SK-N-SH treated with all-trans-retinoic acid at 6 μM for 48 hours (cell line): ENCODE measurements around the gene CD300LB.

Experiments used
- ATAC-seq: fragments of 200-7000 bp; cut with Tn5 transposase; 3 replicates; pipeline ENCODE4 v1.9.1; 2020; ENCODE audit warnings: mild to moderate bottlenecking, moderate library complexity
- ARNTL ChIP-seq: fragments of 450-650 bp; formaldehyde crosslinking; IDR thresholded peaks from 2 replicates; pipeline ENCODE4 v1.5.0; 2020; ENCODE audit warnings: low read depth, mild to moderate bottlenecking, moderate library complexity, borderline replicate concordance
- BACH2 ChIP-seq: fragments of 250-450 bp; sonication (Bioruptor Pico); IDR thresholded peaks from 2 replicates; pipeline ENCODE4 v1.9.0; 2021; ENCODE audit warnings: mild to moderate bottlenecking, borderline replicate concordance
- ESRRG ChIP-seq: fragments of 250-450 bp; sonication (Bioruptor Pico); IDR thresholded peaks from 2 replicates; pipeline ENCODE4 v1.6.1; 2021; ENCODE audit warnings: mild to moderate bottlenecking
- GLIS3 ChIP-seq: fragments of 250-450 bp; sonication (Bioruptor Pico); IDR thresholded peaks from 2 replicates; pipeline ENCODE4 v1.5.0; 2020; ENCODE audit warnings: mild to moderate bottlenecking, moderate library complexity
- SNAI2 ChIP-seq: fragments of 250-450 bp; sonication (Bioruptor Pico); IDR thresholded peaks from 2 replicates; pipeline ENCODE4 v1.5.0; 2020; ENCODE audit warnings: mild to moderate bottlenecking, moderate library complexity
- TCF4 ChIP-seq: fragments of 250-450 bp; sonication (Bioruptor Pico); IDR thresholded peaks from 2 replicates; pipeline ENCODE4 v1.8.0; 2021; ENCODE audit warnings: mild to moderate bottlenecking, moderate library complexity, borderline replicate concordance
- TOX ChIP-seq: fragments of 250-450 bp; sonication (Bioruptor Pico); IDR thresholded peaks from 2 replicates; pipeline ENCODE4 v1.8.0; 2021; ENCODE audit warnings: mild to moderate bottlenecking, moderate library complexity, borderline replicate concordance
- ZC3H10 ChIP-seq: fragments of 250-450 bp; sonication (Bioruptor Pico); IDR thresholded peaks from 2 replicates; pipeline ENCODE4 v1.5.1; 2021; ENCODE audit warnings: mild to moderate bottlenecking, moderate library complexity
- ZFP3 ChIP-seq: fragments of 250-450 bp; sonication (Bioruptor Pico); IDR thresholded peaks from 2 replicates; pipeline ENCODE4 v1.5.0; 2020; ENCODE audit warnings: mild to moderate bottlenecking, moderate library complexity
- ZFP30 ChIP-seq: fragments of 450-650 bp; formaldehyde crosslinking; IDR thresholded peaks from 2 replicates; pipeline ENCODE4 v1.5.0; 2022; ENCODE audit warnings: mild to moderate bottlenecking, moderate library complexity
- ZNF565 ChIP-seq: fragments of 450-650 bp; formaldehyde crosslinking; conservative IDR thresholded peaks from 2 replicates; pipeline ENCODE4 v1.5.0; 2020; ENCODE audit warnings: low read depth, mild to moderate bottlenecking, moderate library complexity
- ZNF70 ChIP-seq: fragments of 450-650 bp; formaldehyde crosslinking; IDR thresholded peaks from 2 replicates; pipeline ENCODE4 v1.5.0; 2020; ENCODE audit warnings: mild to moderate bottlenecking, moderate library complexity
- ZNF8 ChIP-seq: fragments of 450-650 bp; formaldehyde crosslinking; IDR thresholded peaks from 2 replicates; pipeline ENCODE4 v1.5.0; 2020; ENCODE audit warnings: mild to moderate bottlenecking, moderate library complexity
- TF ChIP-seq, protein P1 (sequence below): fragments of 250-450 bp; sonication (Bioruptor Pico); IDR thresholded peaks from 2 replicates; pipeline ENCODE4 v1.5.1; 2020; ENCODE audit warnings: low read depth, mild to moderate bottlenecking, moderate library complexity
- TF ChIP-seq, protein P2 (sequence below): fragments of 250-450 bp; sonication (Bioruptor Pico); IDR thresholded peaks from 2 replicates; pipeline ENCODE4 v1.8.0; 2020; ENCODE audit warnings: mild to moderate bottlenecking, moderate library complexity, borderline replicate concordance
- TF ChIP-seq, protein P3 (sequence below): fragments of 250-450 bp; sonication (Bioruptor Pico); IDR thresholded peaks from 2 replicates; pipeline ENCODE4 v1.5.0; 2020; ENCODE audit warnings: mild to moderate bottlenecking, moderate library complexity

The CD300LB gene

DNA sequence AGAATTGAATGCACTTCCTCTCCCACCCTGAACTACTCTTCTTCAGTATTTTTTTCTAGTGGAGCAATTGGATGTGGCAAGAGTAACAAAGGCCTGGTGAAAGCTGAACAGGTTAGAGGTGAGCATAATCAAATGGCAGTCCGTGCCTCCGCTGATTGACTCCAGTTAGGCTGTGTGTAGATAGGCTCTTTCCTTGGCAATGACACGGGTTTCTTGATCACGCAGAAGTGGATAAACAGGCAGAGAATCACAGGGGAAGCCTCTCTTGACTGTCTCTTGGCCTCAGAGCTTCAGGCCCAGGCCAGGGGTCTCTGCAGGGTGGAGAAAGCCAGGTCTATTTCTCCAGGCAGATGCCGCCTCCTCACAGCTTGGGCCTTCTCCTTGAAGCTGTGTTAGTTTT lies 4.2 kb downstream of the CD300LB start:
- ATAC-seq = no peak
- TF ChIP-seq, protein P1, sequence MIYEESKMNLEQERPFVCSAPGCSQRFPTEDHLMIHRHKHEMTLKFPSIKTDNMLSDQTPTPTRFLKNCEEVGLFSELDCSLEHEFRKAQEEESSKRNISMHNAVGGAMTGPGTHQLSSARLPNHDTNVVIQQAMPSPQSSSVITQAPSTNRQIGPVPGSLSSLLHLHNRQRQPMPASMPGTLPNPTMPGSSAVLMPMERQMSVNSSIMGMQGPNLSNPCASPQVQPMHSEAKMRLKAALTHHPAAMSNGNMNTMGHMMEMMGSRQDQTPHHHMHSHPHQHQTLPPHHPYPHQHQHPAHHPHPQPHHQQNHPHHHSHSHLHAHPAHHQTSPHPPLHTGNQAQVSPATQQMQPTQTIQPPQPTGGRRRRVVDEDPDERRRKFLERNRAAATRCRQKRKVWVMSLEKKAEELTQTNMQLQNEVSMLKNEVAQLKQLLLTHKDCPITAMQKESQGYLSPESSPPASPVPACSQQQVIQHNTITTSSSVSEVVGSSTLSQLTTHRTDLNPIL = no peak
- no peak for TF ChIP-seq TOX
- TF ChIP-seq BACH2 (CRISPR knock-in tag) = no peak
- TF ChIP-seq SNAI2 (CRISPR knock-in tag) = no peak
- TF ChIP-seq ZNF565 (CRISPR knock-in tag) = no peak
- TF ChIP-seq, protein P2, sequence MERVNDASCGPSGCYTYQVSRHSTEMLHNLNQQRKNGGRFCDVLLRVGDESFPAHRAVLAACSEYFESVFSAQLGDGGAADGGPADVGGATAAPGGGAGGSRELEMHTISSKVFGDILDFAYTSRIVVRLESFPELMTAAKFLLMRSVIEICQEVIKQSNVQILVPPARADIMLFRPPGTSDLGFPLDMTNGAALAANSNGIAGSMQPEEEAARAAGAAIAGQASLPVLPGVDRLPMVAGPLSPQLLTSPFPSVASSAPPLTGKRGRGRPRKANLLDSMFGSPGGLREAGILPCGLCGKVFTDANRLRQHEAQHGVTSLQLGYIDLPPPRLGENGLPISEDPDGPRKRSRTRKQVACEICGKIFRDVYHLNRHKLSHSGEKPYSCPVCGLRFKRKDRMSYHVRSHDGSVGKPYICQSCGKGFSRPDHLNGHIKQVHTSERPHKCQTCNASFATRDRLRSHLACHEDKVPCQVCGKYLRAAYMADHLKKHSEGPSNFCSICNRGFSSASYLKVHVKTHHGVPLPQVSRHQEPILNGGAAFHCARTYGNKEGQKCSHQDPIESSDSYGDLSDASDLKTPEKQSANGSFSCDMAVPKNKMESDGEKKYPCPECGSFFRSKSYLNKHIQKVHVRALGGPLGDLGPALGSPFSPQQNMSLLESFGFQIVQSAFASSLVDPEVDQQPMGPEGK (CRISPR knock-in tag) = no peak
- TF ChIP-seq ZNF70 (CRISPR knock-in tag) = no peak
- TF ChIP-seq ZFP30 (CRISPR knock-in tag) = no peak
- TF ChIP-seq, protein P3, sequence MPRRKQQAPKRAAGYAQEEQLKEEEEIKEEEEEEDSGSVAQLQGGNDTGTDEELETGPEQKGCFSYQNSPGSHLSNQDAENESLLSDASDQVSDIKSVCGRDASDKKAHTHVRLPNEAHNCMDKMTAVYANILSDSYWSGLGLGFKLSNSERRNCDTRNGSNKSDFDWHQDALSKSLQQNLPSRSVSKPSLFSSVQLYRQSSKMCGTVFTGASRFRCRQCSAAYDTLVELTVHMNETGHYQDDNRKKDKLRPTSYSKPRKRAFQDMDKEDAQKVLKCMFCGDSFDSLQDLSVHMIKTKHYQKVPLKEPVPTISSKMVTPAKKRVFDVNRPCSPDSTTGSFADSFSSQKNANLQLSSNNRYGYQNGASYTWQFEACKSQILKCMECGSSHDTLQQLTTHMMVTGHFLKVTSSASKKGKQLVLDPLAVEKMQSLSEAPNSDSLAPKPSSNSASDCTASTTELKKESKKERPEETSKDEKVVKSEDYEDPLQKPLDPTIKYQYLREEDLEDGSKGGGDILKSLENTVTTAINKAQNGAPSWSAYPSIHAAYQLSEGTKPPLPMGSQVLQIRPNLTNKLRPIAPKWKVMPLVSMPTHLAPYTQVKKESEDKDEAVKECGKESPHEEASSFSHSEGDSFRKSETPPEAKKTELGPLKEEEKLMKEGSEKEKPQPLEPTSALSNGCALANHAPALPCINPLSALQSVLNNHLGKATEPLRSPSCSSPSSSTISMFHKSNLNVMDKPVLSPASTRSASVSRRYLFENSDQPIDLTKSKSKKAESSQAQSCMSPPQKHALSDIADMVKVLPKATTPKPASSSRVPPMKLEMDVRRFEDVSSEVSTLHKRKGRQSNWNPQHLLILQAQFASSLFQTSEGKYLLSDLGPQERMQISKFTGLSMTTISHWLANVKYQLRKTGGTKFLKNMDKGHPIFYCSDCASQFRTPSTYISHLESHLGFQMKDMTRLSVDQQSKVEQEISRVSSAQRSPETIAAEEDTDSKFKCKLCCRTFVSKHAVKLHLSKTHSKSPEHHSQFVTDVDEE (CRISPR knock-in tag) = no peak
- TF ChIP-seq GLIS3 = no peak
- no peak for TF ChIP-seq ZNF8 (CRISPR knock-in tag)
- no peak for TF ChIP-seq ZFP3
- TF ChIP-seq, all 23 proteins: peak for 0

DNA sequence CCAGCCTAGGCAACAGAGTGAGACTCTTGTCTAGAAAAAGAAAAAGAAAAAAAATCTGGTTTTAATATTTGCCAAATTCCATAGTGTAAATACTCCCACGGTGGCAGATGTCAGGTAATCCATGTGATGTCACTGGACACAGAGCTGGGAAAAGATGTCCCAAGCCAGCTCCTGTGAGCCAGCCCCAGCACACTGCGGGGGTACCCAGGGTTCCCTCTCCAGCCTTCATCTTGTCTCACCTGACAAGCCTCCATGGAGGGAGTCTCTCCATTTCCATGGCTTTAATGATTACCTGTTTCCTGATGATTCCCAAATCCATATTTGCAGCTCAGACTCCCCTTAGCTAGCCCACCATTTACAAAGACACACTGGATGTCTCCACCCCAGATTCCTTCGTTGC lies 4.6 kb downstream of the CD300LB start:
- TF ChIP-seq GLIS3 = no peak
- TF ChIP-seq ZNF8 (CRISPR knock-in tag) = no peak
- TF ChIP-seq TCF4 = no peak
- TF ChIP-seq, protein P2 (CRISPR knock-in tag) = no peak
- TF ChIP-seq ZFP30 (CRISPR knock-in tag) = no peak

DNA sequence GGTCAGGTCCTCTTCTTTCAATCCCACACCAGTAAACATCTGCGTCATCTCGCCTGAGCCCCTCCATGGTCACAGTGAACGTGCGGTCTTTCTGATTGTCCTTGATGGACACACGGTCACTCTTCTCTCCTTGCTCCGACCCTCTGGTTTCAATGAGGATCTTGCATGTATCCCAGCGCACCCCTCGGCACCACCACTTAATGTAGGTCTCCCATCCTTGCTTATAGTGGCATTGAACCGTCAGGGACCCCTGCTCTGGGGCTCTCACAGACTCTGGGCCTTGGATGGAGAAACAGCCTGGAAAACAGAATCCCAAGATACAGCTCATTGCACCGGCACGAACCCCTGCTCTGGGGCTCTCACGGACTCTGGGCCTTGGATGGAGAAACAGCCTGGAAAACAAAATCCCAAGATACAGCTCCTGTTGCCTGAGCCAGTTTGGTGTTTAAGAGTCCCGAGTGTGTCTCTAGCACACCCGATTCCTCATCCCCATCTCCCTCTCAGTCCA lies 5.4 kb downstream of the CD300LB start:
- TF ChIP-seq ESRRG (no peak), TOX (no peak)
- TF ChIP-seq, all 23 proteins: peak for 0
- no peak for ATAC-seq

More for the DNA sequence above, 4.6 kb downstream of the CD300LB start:
- ATAC-seq = no peak

DNA sequence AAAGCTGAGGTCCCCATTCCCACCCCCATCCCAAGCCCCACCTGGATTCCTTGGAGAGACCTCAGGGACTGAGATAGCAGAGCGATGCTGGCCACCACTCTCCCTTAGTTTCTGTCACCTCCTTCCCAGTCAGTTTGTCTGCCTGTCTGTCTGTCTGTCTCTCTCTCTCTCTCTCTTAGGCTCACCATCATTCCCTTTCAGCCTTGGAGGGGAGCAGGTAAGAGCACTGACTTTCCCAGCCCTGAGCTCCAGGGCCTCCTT lies 5.9 kb downstream of the CD300LB start:
- ATAC-seq = no peak
- no peak for TF ChIP-seq ARNTL

DNA sequence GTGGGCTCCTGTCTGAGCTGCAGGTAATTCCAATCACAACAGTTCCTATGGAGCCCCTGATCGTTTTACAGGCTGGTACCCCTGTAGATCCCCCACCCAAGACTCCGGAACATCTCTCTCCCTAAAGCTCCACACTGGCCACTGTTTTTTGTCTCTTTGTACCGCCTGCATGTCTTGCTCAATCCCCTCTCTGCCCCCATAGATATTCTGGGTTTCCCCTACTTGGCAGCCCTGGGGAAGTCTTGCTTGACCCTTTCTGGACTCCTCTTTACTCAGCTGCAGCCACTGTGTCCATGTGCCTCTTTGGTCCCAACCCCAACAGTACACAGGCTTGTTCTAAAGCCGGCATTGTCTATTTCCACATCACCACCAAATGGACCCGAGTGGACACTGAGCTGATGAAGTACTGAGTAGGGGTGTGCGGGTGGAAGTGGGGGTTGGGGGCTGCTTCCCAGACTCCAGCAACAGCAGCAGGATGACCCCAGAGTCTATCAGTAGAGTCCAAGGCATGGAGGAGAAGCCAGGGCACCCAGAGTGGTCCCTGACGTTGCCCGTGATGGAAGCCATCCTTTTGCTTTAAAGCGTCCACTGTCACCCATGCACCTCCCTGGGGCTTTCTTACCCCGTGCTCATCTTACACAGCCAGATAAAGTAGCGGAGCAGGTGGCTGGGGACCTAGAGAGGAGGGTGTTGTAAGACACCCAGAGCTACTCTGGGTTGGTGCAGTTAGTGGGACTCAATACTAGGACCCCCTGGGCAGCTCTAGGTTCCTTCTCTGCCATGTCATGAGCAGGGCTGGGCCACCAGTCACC lies 6.4 kb downstream of the CD300LB start:
- TF ChIP-seq, protein P1 = no peak
- TF ChIP-seq ZC3H10 (CRISPR knock-in tag) (no peak), ZNF565 (CRISPR knock-in tag) (no peak), ZFP3 (no peak)
- ATAC-seq = no peak
